Common myeloid progenitor, CD34-positive (primary cell): Measurements from ENCODE around the gene ZNF750.
A peak's percentile ranks its signal among the peaks of the same experiment; 100 is the strongest.

Experiments
- CTCF ChIA-PET: fragments of 350-600 bp; sonication (Branson Sonifier 250); formaldehyde crosslinking; loops from one replicate; lab custom pipeline; 2021; ENCODE audit warnings: antibody characterized with exemption; lab: Charles Lee
- POLR2A ChIA-PET: fragments of 350-600 bp; sonication (Branson Sonifier 250); formaldehyde crosslinking; loops from one replicate; lab custom pipeline; 2021; ENCODE audit warnings: antibody characterized with exemption; lab: Charles Lee
- DNase-seq, 3 donors: peaks; one replicate each; pipeline versions ENCODE4 v3.0.0 to v3.0.0-alpha.2; 2013
- H3K27ac ChIP-seq, 2 experiments: 1 replicate in 1 of 2; 2 replicates in 1 of 2; pipeline ENCODE4 v1.7.0; 2013; ENCODE audit warnings: inconsistent platforms in 2 of 2, low read length in 2 of 2, mild to moderate bottlenecking in 2 of 2, low read depth in 1 of 2, moderate library complexity in 1 of 2; ENCODE audit not compliant: severe bottlenecking in 2 of 2, insufficient read depth in 1 of 2, poor library complexity in 1 of 2
- H3K27me3 ChIP-seq, 5 experiments: replicated peaks in 2 of 5; 1 replicate in 3 of 5; 2 replicates in 2 of 5; pipeline versions ENCODE4 v1.6.1 to v1.7.0; 2013; ENCODE audit warnings: low read length in 4 of 5, mild to moderate bottlenecking in 2 of 5, moderate library complexity in 2 of 5, inconsistent platforms in 1 of 5; ENCODE audit not compliant: insufficient read depth in 5 of 5, control insufficient read depth in 4 of 5
- H3K36me3 ChIP-seq, 4 experiments: 1 replicate in 2 of 4; 2 replicates in 2 of 4; pipeline versions ENCODE4 v1.6.1 to v1.7.0; 2013; ENCODE audit warnings: low read length in 3 of 4, control low read depth in 1 of 4, mild to moderate bottlenecking in 1 of 4; ENCODE audit not compliant: control insufficient read depth in 4 of 4, insufficient read depth in 4 of 4
- H3K4me1 ChIP-seq, 4 experiments: 1 replicate in 3 of 4; 2 replicates in 1 of 4; pipeline versions ENCODE4 v1.6.1 to v1.7.1; 2013; ENCODE audit warnings: low read length in 3 of 4, mild to moderate bottlenecking in 3 of 4, control low read depth in 1 of 4, inconsistent platforms in 1 of 4, moderate library complexity in 1 of 4; ENCODE audit not compliant: control insufficient read depth in 4 of 4, insufficient read depth in 4 of 4; ENCODE audit errors: control extremely low read depth in 1 of 4
- H3K4me3 ChIP-seq, 7 experiments: 1 replicate in 4 of 7; 2 replicates in 3 of 7; pipeline versions ENCODE4 v1.5.1 to v1.7.0; 2013; ENCODE audit warnings: mild to moderate bottlenecking in 7 of 7, low read length in 6 of 7, moderate library complexity in 6 of 7, inconsistent platforms in 2 of 7, low read depth in 2 of 7, control low read depth in 1 of 7; ENCODE audit not compliant: insufficient read depth in 4 of 7, control insufficient read depth in 1 of 7; ENCODE audit errors: extremely low read depth in 1 of 7
- H3K9me3 ChIP-seq, 5 experiments: 1 replicate in 4 of 5; 2 replicates in 1 of 5; pipeline versions ENCODE4 v1.6.1 to v1.7.1; 2013; ENCODE audit warnings: low read length in 4 of 5, mild to moderate bottlenecking in 2 of 5, inconsistent platforms in 1 of 5, low read depth in 1 of 5, moderate library complexity in 1 of 5; ENCODE audit not compliant: control insufficient read depth in 4 of 5, insufficient read depth in 2 of 5; ENCODE audit errors: control extremely low read depth in 1 of 5
- WGBS: methylation state at CpG from one replicate; pipeline ENCODE4 v1.1.5; 2013; ENCODE audit not compliant: insufficient coverage; 5-methylcytosine and 5-hydroxymethylcytosine counted together

ZNF750 gene

DNA sequence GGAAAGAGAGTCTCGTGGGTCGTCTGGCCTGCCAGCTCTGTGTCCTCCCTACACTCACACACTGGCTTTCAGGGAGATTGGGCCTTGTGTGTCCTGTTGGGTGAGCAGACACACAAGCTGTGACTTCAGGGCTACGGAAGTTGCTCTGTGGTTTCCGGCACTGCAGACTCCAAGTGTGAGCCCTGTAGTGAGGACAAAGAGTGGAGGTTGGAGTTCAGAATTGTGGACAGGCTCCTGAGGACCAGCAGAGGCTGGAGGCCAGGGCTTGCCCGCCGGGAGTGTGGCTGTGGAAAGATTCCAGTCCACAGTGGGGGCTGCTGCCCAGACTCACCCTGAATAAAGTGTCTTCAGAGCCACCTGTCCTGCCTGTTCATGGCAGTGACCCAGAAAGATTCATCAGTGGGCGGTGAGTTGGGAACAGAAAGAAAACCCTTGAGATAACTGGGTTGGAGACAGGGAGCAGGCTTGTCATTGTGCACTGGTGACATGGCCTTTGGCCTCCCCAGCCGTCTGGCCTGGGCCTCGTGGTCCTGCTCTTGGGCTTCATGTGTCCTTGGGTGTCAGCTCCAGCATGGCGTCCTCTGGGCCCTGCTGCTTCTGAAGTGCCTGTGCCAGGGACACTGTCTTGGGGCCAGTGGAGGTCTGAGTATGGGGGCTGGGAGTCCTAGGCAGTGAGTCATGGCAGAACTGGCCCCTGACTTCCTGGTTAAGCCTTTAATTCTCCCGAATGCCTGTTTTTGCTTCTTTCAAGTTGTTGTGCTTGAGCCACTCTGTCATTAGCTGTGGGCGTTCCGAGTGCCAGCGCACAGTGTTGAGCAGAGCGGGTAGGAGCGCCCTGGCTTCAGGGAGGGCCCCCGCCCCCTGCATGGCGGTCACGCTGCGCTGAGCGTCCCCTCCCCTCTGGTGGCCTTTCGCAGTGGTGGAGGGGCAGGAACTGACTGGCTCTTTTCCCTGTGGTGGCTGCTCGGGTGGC is 19.9 kb upstream of the ZNF750 start:
- ChIA-PET CTCF (interaction anchor here (0.6 to 1.6 kb wide), 4 partner anchors 15 to 58 kb away, joined by 3 to 4 read pairs (median 4); no protein-coding TSS in a partner anchor), POLR2A (interaction anchor here (0.6 to 1.4 kb wide), 3 partner anchors 17 to 74 kb away, joined by 3 to 4 read pairs (median 4); no protein-coding TSS in a partner anchor)
- Histone ChIP-seq H3K4me3 (peak overlapping the region in 4 of 7 experiments; percentile 29 to 63 (median 40)), H3K27me3 (no peaks in the 10 kb centered on the region), H3K9me3 (no peaks in the 10 kb centered on the region), H3K4me1 (peaks cover 0 to 50% (median 47%) of the 10 kb centered on the region in 4 experiments), H3K27ac (peak overlapping the region; percentile 50 to 79), H3K36me3 (peaks cover 0 to 6% (median 0%) of the 10 kb centered on the region in 4 experiments)
- 50% methylated on average over 18 of the region's 23 CpGs for WGBS
- peak; percentile 60 to 89 (median 87) for DNase-seq

DNA sequence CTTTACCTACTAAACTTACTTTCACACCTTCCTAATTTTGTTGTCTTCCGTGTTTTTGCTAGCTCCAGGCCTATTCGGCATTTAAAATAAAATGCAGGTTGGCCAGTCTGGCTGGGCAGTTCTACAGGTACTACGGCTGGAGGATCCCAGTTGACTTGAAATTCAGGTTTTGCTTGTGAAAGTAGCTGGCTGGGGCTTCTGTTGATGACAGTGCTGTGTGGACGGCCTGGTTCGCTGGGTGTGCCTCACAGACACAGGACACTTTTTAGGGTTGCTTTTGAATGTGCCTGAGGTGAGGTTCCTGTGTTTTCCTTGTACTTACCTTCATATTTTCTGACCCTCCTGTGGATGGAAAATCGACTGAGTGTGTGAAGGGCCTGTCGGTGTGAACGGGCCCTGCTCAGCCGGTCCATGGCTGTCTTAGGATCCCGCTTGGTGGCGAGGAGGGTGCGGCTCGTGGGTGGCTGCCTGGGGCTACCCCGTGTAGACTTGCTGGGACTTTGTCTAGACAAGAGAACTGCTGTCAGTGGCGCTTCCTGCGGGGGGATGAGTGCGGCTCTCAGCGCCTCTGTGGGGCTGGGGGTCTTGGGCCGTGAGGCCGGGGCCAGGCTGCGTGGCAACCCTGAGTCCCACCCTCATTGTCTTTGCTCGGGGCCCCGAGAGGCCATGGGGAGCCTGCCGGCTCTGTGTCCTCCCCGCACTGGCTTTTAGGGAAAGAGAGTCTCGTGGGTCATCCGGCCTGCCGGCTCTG is 18.7 kb upstream of the ZNF750 start:
- Histone ChIP-seq H3K27me3 (no peaks in the 10 kb centered on the region), H3K4me1 (peaks cover 0 to 38% (median 36%) of the 10 kb centered on the region in 4 experiments), H3K4me3 (no peak overlapping the region), H3K36me3 (peaks cover 0 to 7% (median 0%) of the 10 kb centered on the region in 4 experiments), H3K9me3 (no peaks in the 10 kb centered on the region), H3K27ac (peak overlapping the region; percentile 50 to 79)
- ChIA-PET CTCF (interaction anchor here (0.6 to 1.1 kb wide), 3 partner anchors 18 to 54 kb away, joined by 3 read pairs; no protein-coding TSS in a partner anchor), POLR2A (interaction anchor here (0.6 to 1.4 kb wide), 2 partner anchors 18 to 75 kb away, joined by 3 to 4 read pairs; no protein-coding TSS in a partner anchor)
- WGBS = 91% methylated on average over 27 of the region's 28 CpGs
- peak in 1 of 3 donors; percentile 33 for DNase-seq

- no peak overlapping the region for H3K4me3 ChIP-seq
- peaks cover 0 to 3% (median 2%) of the 10 kb centered on the region in 4 experiments for H3K36me3 ChIP-seq
- POLR2A ChIA-PET = no interaction called here
- H3K4me1 ChIP-seq = peaks cover 0 to 32% (median 29%) of the 10 kb centered on the region in 4 experiments
- CTCF ChIA-PET = interaction anchor here (1.0 kb wide), 1 partner anchor 20 kb away, joined by 3 read pairs; no protein-coding TSS in a partner anchor
- no peak overlapping the region for H3K27ac ChIP-seq
- 89% methylated on average over 9 of the region's 15 CpGs for WGBS
- H3K27me3 ChIP-seq = no peaks in the 10 kb centered on the region
- H3K9me3 ChIP-seq = no peaks in the 10 kb centered on the region
- DNase-seq = no peak
These were observed 16.5 kb upstream of the ZNF750 start for GRCh38 chr17:82856361-82856760.

DNA sequence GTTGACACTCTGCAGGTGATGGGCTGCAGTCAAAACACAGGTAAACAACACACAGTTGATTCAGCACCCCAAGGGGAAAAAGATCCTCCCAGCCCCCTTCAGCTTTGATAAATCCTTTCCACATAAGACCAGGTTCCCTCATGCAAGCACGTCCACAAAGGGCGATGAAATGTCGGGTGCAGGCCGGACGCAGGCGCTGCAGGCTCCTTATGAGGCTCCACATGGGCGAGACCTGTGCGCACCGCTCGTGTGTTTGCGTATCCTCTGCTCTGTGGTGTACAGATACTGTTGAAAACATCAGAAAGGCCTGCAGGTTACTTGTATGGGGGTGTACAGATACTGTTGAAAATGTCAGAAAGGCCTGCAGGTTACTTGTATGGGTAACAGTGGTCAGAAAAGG is 14.4 kb upstream of the ZNF750 start:
- WGBS = 98% methylated on average over 11 of the region's 11 CpGs
- ChIA-PET POLR2A (no interaction called here), CTCF (interaction anchor here (1.7 kb wide), 1 partner anchor 9 kb away, joined by 5 read pairs; no protein-coding TSS in a partner anchor)
- Histone ChIP-seq H3K36me3 (peaks cover 0 to 3% (median 2%) of the 10 kb centered on the region in 4 experiments), H3K4me3 (no peak overlapping the region), H3K9me3 (no peaks in the 10 kb centered on the region), H3K27me3 (no peaks in the 10 kb centered on the region), H3K27ac (no peak overlapping the region), H3K4me1 (peaks cover 0 to 20% (median 16%) of the 10 kb centered on the region in 4 experiments)
- DNase-seq = no peak

- H3K36me3 ChIP-seq = peaks cover 0 to 4% (median 2%) of the 10 kb centered on the region in 4 experiments
- no peak overlapping the region for H3K4me3 ChIP-seq
- H3K27me3 ChIP-seq = no peaks in the 10 kb centered on the region
- no peak for DNase-seq
- CTCF ChIA-PET = interaction anchor here (0.9 kb wide), 1 partner anchor 12 kb away, joined by 3 read pairs; no protein-coding TSS in a partner anchor
- WGBS = 99% methylated on average over 11 of the region's 12 CpGs
- H3K27ac ChIP-seq = no peak overlapping the region
- POLR2A ChIA-PET = no interaction called here
- peaks cover 0 to 8% (median 6%) of the 10 kb centered on the region in 4 experiments for H3K4me1 ChIP-seq
- H3K9me3 ChIP-seq = no peaks in the 10 kb centered on the region
These were observed 11.6 kb upstream of the ZNF750 start for GRCh38 chr17:82851381-82851780.

GRCh38 chr17:82849076-82849945 is 9.5 kb upstream of the ZNF750 start:
- no peaks in the 10 kb centered on the region for H3K9me3 ChIP-seq
- CTCF ChIA-PET = interaction anchor here (0.7 to 1.0 kb wide), 3 partner anchors 15 to 74 kb away, joined by 3 read pairs; no protein-coding TSS in a partner anchor
- POLR2A ChIA-PET = no interaction called here
- peaks cover 0 to 9% (median 4%) of the 10 kb centered on the region in 4 experiments for H3K36me3 ChIP-seq
- no peaks in the 10 kb centered on the region for H3K27me3 ChIP-seq
- peaks cover 0 to 8% (median 6%) of the 10 kb centered on the region in 4 experiments for H3K4me1 ChIP-seq
- no peak overlapping the region for H3K27ac ChIP-seq
- WGBS = 79% methylated on average over 27 of the region's 33 CpGs
- no peak overlapping the region for H3K4me3 ChIP-seq
- peak in 2 of 3 donors; percentile 28 to 43 for DNase-seq
